MM.1S (cell line): ENCODE measurements around the gene AMACR.
A peak's percentile ranks its signal among the peaks of the same experiment; 100 is the strongest.
"Not testable (repeated sequence)": the region's sequence is repeated elsewhere in the genome, so short reads cannot be mapped to it uniquely, and the experiment has no call there.

Source experiments
- DNase-seq: peaks from one replicate; pipeline ENCODE4 v3.0.0-alpha.2; 2015
- H2AFZ ChIP-seq: fragments of 300-600 bp; sonication (generic); 2 replicates; pipeline ENCODE4 v1.6.0; 2016; ENCODE audit warnings: antibody characterized with exemption, low read length
- H3F3A ChIP-seq: fragments of 300-600 bp; sonication (generic); 2 replicates; pipeline ENCODE4 v1.6.1; 2016; ENCODE audit warnings: mild to moderate bottlenecking, antibody characterized with exemption, low read length, moderate library complexity, mixed read lengths; ENCODE audit not compliant: insufficient read depth
- H3K27ac ChIP-seq: fragments of 300-600 bp; sonication (generic); 2 replicates; pipeline ENCODE4 v1.5.1; 2016; ENCODE audit warnings: mild to moderate bottlenecking, low read length
- H3K27me3 ChIP-seq: fragments of 300-600 bp; sonication (generic); replicated peaks from 2 replicates; pipeline ENCODE4 v1.6.0; 2016; ENCODE audit warnings: low read length; ENCODE audit not compliant: insufficient read depth
- H3K36me3 ChIP-seq: fragments of 300-600 bp; sonication (generic); replicated peaks from 2 replicates; pipeline ENCODE4 v1.6.1; 2016; ENCODE audit warnings: mild to moderate bottlenecking, low read length, mixed read lengths; ENCODE audit not compliant: insufficient read depth
- H3K4me1 ChIP-seq: fragments of 300-600 bp; sonication (generic); 2 replicates; pipeline ENCODE4 v1.6.1; 2016; ENCODE audit warnings: low read length, mixed read lengths
- H3K4me2 ChIP-seq: fragments of 300-600 bp; sonication (generic); 2 replicates; pipeline ENCODE4 v1.6.0; 2016; ENCODE audit warnings: low read depth, low read length
- H3K4me3 ChIP-seq: fragments of 300-600 bp; sonication (generic); 2 replicates; pipeline ENCODE4 v1.5.1; 2016; ENCODE audit warnings: low read length, mixed read lengths
- H3K79me2 ChIP-seq: fragments of 300-600 bp; sonication (generic); 2 replicates; pipeline ENCODE4 v1.6.1; 2016; ENCODE audit warnings: mixed run types, low read length, mixed read lengths
- H3K9ac ChIP-seq: fragments of 300-600 bp; sonication (generic); 2 replicates; pipeline ENCODE4 v1.6.1; 2016; ENCODE audit warnings: low read length, mixed read lengths
- H3K9me2 ChIP-seq: fragments of 300-600 bp; sonication (generic); replicated peaks from 2 replicates; pipeline ENCODE4 v1.6.1; 2016; ENCODE audit warnings: mild to moderate bottlenecking, low read length, mixed read lengths; ENCODE audit not compliant: insufficient read depth
- H3K9me3 ChIP-seq: fragments of 300-600 bp; sonication (generic); replicated peaks from 2 replicates; pipeline ENCODE4 v1.6.1; 2016; ENCODE audit warnings: mild to moderate bottlenecking, low read length, mixed read lengths; ENCODE audit not compliant: insufficient read depth
- H4K20me1 ChIP-seq: fragments of 300-600 bp; sonication (generic); 2 replicates; pipeline ENCODE4 v1.6.1; 2016; ENCODE audit warnings: mild to moderate bottlenecking, low read length, moderate library complexity, mixed read lengths; ENCODE audit not compliant: insufficient read depth
- EZH2 ChIP-seq: fragments of 300-600 bp; sonication (generic); optimal IDR thresholded peaks from 2 replicates; pipeline ENCODE3; 2017; ENCODE audit warnings: low read depth, mild to moderate bottlenecking, antibody characterized with exemption, low read length, mixed read lengths
- EZH2phosphoT487 ChIP-seq: fragments of 300-600 bp; sonication (generic); IDR thresholded peaks from 2 replicates; pipeline ENCODE4 v1.6.1; 2018; ENCODE audit warnings: antibody characterized with exemption, low read length
- TF ChIP-seq, protein P1 (sequence below): fragments of 300-600 bp; sonication (generic); IDR thresholded peaks from 2 replicates; pipeline ENCODE4 v1.5.1; 2016; ENCODE audit warnings: antibody characterized with exemption, low read length, mixed read lengths

The AMACR gene

DNA sequence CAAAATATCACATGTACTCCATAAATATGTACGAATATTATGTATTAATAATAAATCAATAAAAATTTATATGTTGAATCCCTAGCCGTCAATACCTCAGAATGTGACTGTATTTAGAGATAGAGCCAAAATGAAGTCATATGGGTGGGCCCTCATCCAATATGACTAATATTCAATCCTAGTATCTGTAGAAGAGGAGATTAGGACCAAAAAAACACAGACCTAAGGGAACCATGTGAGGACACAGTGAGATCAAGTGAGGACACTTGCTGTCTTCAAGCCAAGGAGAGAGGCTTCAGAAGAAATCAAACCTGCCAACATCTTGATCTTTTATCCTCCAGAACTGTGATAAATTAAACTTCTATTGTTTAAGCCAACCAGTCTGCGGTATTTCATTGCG is 3.7 kb upstream of the AMACR start:
- Histone ChIP-seq H3K9me2 (no peaks in the 10 kb centered on the region), H3K27ac (no peak overlapping the region), H3K79me2 (no peaks in the 10 kb centered on the region), H3K4me3 (no peak overlapping the region), H3K27me3 (no peaks in the 10 kb centered on the region), H3K36me3 (no peaks in the 10 kb centered on the region), H2AFZ (no peak overlapping the region), H3K9me3 (no peaks in the 10 kb centered on the region), H4K20me1 (no peaks in the 10 kb centered on the region), H3K4me2 (no peak overlapping the region), H3K9ac (no peak overlapping the region), H3F3A (peaks cover 22% of the 10 kb centered on the region), H3K4me1 (peaks cover 8% of the 10 kb centered on the region)
- no peak for DNase-seq
- TF ChIP-seq EZH2phosphoT487 (no peak), EZH2 (no peak)
- TF ChIP-seq, protein P1, sequence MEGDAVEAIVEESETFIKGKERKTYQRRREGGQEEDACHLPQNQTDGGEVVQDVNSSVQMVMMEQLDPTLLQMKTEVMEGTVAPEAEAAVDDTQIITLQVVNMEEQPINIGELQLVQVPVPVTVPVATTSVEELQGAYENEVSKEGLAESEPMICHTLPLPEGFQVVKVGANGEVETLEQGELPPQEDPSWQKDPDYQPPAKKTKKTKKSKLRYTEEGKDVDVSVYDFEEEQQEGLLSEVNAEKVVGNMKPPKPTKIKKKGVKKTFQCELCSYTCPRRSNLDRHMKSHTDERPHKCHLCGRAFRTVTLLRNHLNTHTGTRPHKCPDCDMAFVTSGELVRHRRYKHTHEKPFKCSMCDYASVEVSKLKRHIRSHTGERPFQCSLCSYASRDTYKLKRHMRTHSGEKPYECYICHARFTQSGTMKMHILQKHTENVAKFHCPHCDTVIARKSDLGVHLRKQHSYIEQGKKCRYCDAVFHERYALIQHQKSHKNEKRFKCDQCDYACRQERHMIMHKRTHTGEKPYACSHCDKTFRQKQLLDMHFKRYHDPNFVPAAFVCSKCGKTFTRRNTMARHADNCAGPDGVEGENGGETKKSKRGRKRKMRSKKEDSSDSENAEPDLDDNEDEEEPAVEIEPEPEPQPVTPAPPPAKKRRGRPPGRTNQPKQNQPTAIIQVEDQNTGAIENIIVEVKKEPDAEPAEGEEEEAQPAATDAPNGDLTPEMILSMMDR = no peak

DNA sequence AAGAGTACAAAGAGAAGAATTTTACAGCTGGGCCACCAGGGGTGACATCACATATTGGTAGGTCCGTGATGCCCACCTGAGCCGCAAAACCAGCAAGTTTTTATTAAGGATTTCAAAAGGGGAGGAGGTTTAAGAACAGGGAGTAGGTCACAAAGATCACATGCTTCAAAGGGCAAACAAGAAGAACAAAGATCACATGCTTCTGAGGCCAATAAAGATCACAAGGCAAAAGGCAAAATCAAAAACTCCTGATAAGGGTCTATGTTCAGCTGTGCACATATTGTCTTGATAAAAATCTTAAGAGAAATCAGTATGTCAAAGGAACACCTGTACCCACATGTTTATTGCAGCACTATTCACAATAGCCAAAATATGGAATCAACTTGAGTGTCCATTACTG is 2.3 kb upstream of the AMACR start:
- H3K4me3 ChIP-seq, H4K20me1 ChIP-seq, H3K36me3 ChIP-seq, H3K4me2 ChIP-seq, H3K9me2 ChIP-seq, H3K4me1 ChIP-seq, H3K27me3 ChIP-seq, H2AFZ ChIP-seq, H3K79me2 ChIP-seq, H3K9me3 ChIP-seq, DNase-seq, H3K27ac ChIP-seq, H3K9ac ChIP-seq: not testable (repeated sequence)
- H3F3A ChIP-seq = peaks cover 22% of the 10 kb centered on the region

DNA sequence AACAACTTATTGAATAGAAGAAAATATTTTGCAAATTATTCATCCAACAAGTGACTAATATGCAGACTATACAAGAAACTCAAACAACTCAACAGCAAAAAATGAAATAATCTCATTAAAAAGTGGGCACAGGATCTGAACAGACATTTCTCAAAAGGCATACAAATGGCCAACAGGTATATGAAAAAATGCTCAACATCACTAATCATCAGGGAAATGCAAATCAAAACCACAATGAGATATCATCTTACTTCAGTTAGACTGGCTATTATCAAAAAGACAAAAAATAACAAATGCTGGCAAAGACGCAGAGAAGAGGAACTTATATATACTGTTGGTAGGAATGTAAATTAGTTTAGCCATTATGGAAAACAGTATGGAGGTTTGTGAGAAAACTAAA is 1.8 kb upstream of the AMACR start:
- Histone ChIP-seq H3F3A (peaks cover 22% of the 10 kb centered on the region), H3K9me2 (no peaks in the 10 kb centered on the region), H3K79me2 (no peaks in the 10 kb centered on the region), H3K27ac (no peak overlapping the region), H4K20me1 (no peaks in the 10 kb centered on the region), H2AFZ (no peak overlapping the region), H3K4me3 (no peak overlapping the region), H3K27me3 (no peaks in the 10 kb centered on the region), H3K36me3 (no peaks in the 10 kb centered on the region), H3K9ac (no peak overlapping the region), H3K9me3 (no peaks in the 10 kb centered on the region), H3K4me2 (peak overlapping the region; percentile 77; the same call in 1 of the 2 replicates), H3K4me1 (peaks cover 8% of the 10 kb centered on the region)
- DNase-seq = no peak
- TF ChIP-seq EZH2 (no peak), EZH2phosphoT487 (no peak)
- TF ChIP-seq, protein P1 = no peak

DNA sequence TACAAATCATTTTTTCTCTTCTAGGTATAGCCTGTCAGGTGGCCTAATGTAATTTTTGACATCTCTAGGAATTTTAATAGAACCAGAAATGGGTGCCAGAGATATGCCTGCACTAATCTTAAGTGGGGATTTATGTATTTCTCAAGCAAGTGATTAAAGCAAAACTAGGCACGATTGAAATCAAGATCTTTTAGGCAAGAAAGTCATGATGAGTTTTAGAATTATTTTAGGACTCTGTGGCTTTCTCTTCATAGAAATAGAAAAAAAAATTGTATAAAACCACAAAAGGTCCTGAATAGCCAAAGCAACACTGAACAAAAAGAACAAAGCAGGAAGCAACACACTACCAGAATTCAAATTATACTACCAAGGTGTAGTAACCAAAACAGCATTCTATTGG is 952 bp upstream of the AMACR start:
- Histone ChIP-seq H3K36me3 (no peaks in the 10 kb centered on the region), H3K79me2 (no peaks in the 10 kb centered on the region), H2AFZ (peak overlapping the region; percentile 87), H3F3A (peaks cover 22% of the 10 kb centered on the region), H3K27me3 (no peaks in the 10 kb centered on the region), H3K4me3 (peak overlapping the region; percentile 82), H3K9me2 (no peaks in the 10 kb centered on the region), H3K9ac (peak overlapping the region; percentile 69), H3K4me2 (peak overlapping the region; percentile 77), H3K27ac (peak overlapping the region; percentile 90), H3K9me3 (no peaks in the 10 kb centered on the region), H3K4me1 (peaks cover 8% of the 10 kb centered on the region), H4K20me1 (no peaks in the 10 kb centered on the region)
- DNase-seq = peak; percentile 30
- TF ChIP-seq EZH2 (no peak), EZH2phosphoT487 (no peak)
- TF ChIP-seq, protein P1 = no peak
